WTC11 (cell line): ENCODE results near the gene ATRX. TPM values are rescaled to one million over a fixed set of nuclear protein-coding genes. Genes with fewer than 3 reads are reported as not detected.
"Not testable (repeated sequence)": the region's sequence is repeated elsewhere in the genome, so short reads cannot be mapped to it uniquely, and the experiment has no call there.

Source experiments
- ATAC-seq: fragments of 200-7000 bp; cut with Tn5 transposase; 2 replicates; pipeline ENCODE4 v1.10.0; 2021; ENCODE audit warnings: mild to moderate bottlenecking, moderate library complexity
- Bru-seq: library from RNA; stranded (reverse); fragments of 400-500 nt; gene quantifications from one replicate; lab custom pipeline; 2021; lab: Mats Ljungman, UMichigan
- CTCF ChIA-PET: fragments of 300-600 bp; sonication (Branson Sonifier 250); formaldehyde crosslinking; loops from one replicate; lab custom pipeline; 2021; ENCODE audit warnings: antibody characterized with exemption; lab: Charles Lee
- POLR2A ChIA-PET: fragments of 350-600 bp; sonication (Branson Sonifier 250); formaldehyde crosslinking; loops from one replicate; lab custom pipeline; 2021; ENCODE audit warnings: antibody characterized with exemption; lab: Charles Lee
- DNase-seq: peaks from one replicate; pipeline ENCODE4 v3.0.0; 2021; ENCODE audit warnings: low spot score
- H3K27ac Mint-ChIP-seq: 2 replicates; pipeline ENCODE4 v1.8.0; 2021; ENCODE audit warnings: mixed read lengths
- H3K27me3 Mint-ChIP-seq: 2 replicates; pipeline ENCODE4 v1.8.0; 2021; ENCODE audit warnings: low read depth, mild to moderate bottlenecking, moderate library complexity, mixed read lengths
- H3K36me3 Mint-ChIP-seq: 2 replicates; pipeline ENCODE4 v1.8.0; 2021; ENCODE audit warnings: mixed read lengths
- H3K4me1 Mint-ChIP-seq: 2 replicates; pipeline ENCODE4 v1.8.0; 2022; ENCODE audit warnings: mixed read lengths
- H3K4me3 Mint-ChIP-seq: 2 replicates; pipeline ENCODE4 v1.8.0; 2021; ENCODE audit warnings: mild to moderate bottlenecking, moderate library complexity, mixed read lengths
- H3K9me3 Mint-ChIP-seq: 2 replicates; pipeline ENCODE4 v1.8.0; 2021; ENCODE audit warnings: mixed read lengths
- ATF1 ChIP-seq: sonication (generic); formaldehyde crosslinking; IDR thresholded peaks from 2 replicates; pipeline ENCODE4 v1.8.1; 2023; ENCODE audit warnings: mild to moderate bottlenecking, moderate library complexity, missing genetic modification reagents
- EMX1 ChIP-seq: fragments of 250-450 bp; sonication (Bioruptor Pico); IDR thresholded peaks from 2 replicates; pipeline ENCODE4 v1.8.0; 2021; ENCODE audit warnings: mild to moderate bottlenecking
- NFYB ChIP-seq: sonication (generic); formaldehyde crosslinking; conservative IDR thresholded peaks from 2 replicates; pipeline ENCODE4 v1.8.0; 2022; ENCODE audit warnings: low read depth, missing genetic modification reagents
- NR2C2 ChIP-seq: sonication (generic); formaldehyde crosslinking; IDR thresholded peaks from 2 replicates; pipeline ENCODE4 v1.8.0; 2022; ENCODE audit warnings: mild to moderate bottlenecking, missing genetic modification reagents
- ZNF121 ChIP-seq: sonication (generic); formaldehyde crosslinking; IDR thresholded peaks from 2 replicates; pipeline ENCODE4 v1.8.0; 2023; ENCODE audit warnings: missing genetic modification reagents
- ZNF219 ChIP-seq: sonication (generic); formaldehyde crosslinking; IDR thresholded peaks from 2 replicates; pipeline ENCODE4 v1.8.0; 2023; ENCODE audit warnings: missing genetic modification reagents, mild to moderate bottlenecking, borderline replicate concordance
- ZNF416 ChIP-seq: fragments of 250-450 bp; sonication (Bioruptor Pico); IDR thresholded peaks from 2 replicates; pipeline ENCODE4 v1.9.0; 2021; ENCODE audit warnings: mild to moderate bottlenecking, inconsistent platforms
- ZNF671 ChIP-seq: fragments of 250-450 bp; sonication (Bioruptor Pico); IDR thresholded peaks from 2 replicates; pipeline ENCODE4 v1.8.0; 2021; ENCODE audit warnings: mild to moderate bottlenecking
- long read RNA-seq, 3 experiments: library from RNA in 1 of 3; library from capped mRNA in 1 of 3; library from polyadenylated mRNA in 1 of 3; unstranded in 2 of 3; stranded (forward) in 1 of 3; transcript quantifications; one replicate each; pipeline ENCODE4 v2.0.0, GENCODE V29; 2021
- total RNA-seq: library from RNA; stranded (reverse); gene quantifications from 3 replicates; pipeline ENCODE4 v1.2.3, GENCODE V29; 2021
- TF ChIP-seq, protein P1 (sequence below): sonication (generic); formaldehyde crosslinking; IDR thresholded peaks from 2 replicates; pipeline ENCODE4 v1.8.0; 2022; ENCODE audit warnings: mild to moderate bottlenecking, missing genetic modification reagents
- TF ChIP-seq, protein P2 (sequence below): sonication (generic); formaldehyde crosslinking; IDR thresholded peaks from 2 replicates; pipeline ENCODE4 v1.8.1; 2022; ENCODE audit warnings: mild to moderate bottlenecking, moderate library complexity, missing genetic modification reagents
- TF ChIP-seq, protein P3 (sequence below): sonication (generic); formaldehyde crosslinking; IDR thresholded peaks from 2 replicates; pipeline ENCODE4 v1.8.1; 2022; ENCODE audit warnings: low read depth, missing genetic modification reagents, borderline replicate concordance
- TF ChIP-seq, protein P4 (sequence below): fragments of 250-450 bp; sonication (Bioruptor Pico); IDR thresholded peaks from 2 replicates; pipeline ENCODE4 v1.9.0; 2021; ENCODE audit warnings: moderate library complexity, mild to moderate bottlenecking, inconsistent platforms, borderline replicate concordance
- TF ChIP-seq, protein P5 (sequence below): fragments of 200-600 bp; IDR thresholded peaks from 2 replicates; pipeline ENCODE4 v1.8.0; 2022; ENCODE audit warnings: antibody characterized with exemption
- TF ChIP-seq, protein P6 (sequence below): sonication (generic); formaldehyde crosslinking; conservative IDR thresholded peaks from 2 replicates; pipeline ENCODE4 v1.8.1; 2022; ENCODE audit warnings: mild to moderate bottlenecking, missing genetic modification reagents

ATRX gene, protein sequence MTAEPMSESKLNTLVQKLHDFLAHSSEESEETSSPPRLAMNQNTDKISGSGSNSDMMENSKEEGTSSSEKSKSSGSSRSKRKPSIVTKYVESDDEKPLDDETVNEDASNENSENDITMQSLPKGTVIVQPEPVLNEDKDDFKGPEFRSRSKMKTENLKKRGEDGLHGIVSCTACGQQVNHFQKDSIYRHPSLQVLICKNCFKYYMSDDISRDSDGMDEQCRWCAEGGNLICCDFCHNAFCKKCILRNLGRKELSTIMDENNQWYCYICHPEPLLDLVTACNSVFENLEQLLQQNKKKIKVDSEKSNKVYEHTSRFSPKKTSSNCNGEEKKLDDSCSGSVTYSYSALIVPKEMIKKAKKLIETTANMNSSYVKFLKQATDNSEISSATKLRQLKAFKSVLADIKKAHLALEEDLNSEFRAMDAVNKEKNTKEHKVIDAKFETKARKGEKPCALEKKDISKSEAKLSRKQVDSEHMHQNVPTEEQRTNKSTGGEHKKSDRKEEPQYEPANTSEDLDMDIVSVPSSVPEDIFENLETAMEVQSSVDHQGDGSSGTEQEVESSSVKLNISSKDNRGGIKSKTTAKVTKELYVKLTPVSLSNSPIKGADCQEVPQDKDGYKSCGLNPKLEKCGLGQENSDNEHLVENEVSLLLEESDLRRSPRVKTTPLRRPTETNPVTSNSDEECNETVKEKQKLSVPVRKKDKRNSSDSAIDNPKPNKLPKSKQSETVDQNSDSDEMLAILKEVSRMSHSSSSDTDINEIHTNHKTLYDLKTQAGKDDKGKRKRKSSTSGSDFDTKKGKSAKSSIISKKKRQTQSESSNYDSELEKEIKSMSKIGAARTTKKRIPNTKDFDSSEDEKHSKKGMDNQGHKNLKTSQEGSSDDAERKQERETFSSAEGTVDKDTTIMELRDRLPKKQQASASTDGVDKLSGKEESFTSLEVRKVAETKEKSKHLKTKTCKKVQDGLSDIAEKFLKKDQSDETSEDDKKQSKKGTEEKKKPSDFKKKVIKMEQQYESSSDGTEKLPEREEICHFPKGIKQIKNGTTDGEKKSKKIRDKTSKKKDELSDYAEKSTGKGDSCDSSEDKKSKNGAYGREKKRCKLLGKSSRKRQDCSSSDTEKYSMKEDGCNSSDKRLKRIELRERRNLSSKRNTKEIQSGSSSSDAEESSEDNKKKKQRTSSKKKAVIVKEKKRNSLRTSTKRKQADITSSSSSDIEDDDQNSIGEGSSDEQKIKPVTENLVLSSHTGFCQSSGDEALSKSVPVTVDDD (N-terminal part only)
- total RNA-seq (79.7 to 96.6 TPM (median 84.3 TPM) in 3 replicates), Bru-seq, nascent RNA (percentile 83 among the genes with signal in this experiment)
- long read RNA-seq, experiment 1, full-length matches to known transcripts: 11 of 153 reads
- long read RNA-seq, experiment 1, partial matches to known transcripts: 98 of 153 reads
- long read RNA-seq, experiment 1, other reads (novel, unspliced or antisense): 44 of 153 reads
- long read RNA-seq, experiment 2, full-length matches to known transcripts: 6 of 54 reads
- long read RNA-seq, experiment 2, partial matches to known transcripts: 12 of 54 reads
- long read RNA-seq, experiment 2, other reads (novel, unspliced or antisense): 36 of 54 reads
- long read RNA-seq, experiment 3, partial matches to known transcripts: 7 of 10 reads
- long read RNA-seq, experiment 3, other reads (novel, unspliced or antisense): 2 of 10 reads

DNA sequence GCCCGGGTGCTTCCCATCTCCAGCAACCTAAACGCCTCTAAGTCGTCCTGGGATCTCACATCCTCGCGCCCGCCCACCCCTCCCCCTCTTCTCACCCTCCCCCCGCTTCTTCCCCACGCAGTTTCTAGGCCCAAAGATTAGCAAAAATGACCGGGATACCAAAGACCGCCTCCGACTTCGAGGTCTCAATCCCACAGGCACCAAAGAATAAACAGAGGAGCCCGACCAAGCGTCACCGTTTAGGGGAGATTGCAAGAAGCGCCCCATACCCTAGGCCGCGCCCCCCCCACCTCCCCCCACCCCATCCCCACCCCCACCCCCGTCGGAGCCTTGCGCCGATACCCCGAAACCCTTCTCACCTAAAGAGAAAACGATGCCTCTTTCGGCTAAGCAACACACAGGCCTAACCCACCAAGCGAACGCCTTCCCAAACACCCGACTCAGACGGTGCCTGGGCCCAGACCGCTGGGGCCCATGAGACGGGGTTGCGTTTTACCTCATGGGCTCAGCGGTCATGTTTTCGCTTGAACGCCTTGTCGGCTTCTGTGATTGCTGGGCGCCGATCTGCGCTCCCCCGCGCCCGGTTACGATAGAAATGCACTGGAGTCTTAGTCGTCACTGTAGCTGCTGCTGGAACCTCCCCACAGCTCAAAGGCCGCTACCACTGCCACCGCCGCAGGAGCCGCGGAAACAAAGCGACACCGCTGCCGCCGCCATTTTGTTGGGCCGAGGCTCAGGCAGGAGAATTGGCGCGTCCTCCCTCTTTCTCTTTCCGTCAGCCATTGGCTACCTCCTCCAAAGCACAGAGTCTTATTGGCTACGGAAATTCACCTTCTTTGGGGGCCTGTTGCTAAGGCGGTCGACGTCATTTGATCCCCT, at the start of gene ATRX:
Gene ATRX, minus strand, starts transcription at position 731 of the 879 bp plus-strand sequence. Its CDS starts 215 bp downstream, at position 516.
- peak; percentile 98 for ATAC-seq
- H3K36me3 Mint-ChIP-seq: no peaks in the 10 kb centered on the region
- POLR2A ChIA-PET: no interaction called here

DNA sequence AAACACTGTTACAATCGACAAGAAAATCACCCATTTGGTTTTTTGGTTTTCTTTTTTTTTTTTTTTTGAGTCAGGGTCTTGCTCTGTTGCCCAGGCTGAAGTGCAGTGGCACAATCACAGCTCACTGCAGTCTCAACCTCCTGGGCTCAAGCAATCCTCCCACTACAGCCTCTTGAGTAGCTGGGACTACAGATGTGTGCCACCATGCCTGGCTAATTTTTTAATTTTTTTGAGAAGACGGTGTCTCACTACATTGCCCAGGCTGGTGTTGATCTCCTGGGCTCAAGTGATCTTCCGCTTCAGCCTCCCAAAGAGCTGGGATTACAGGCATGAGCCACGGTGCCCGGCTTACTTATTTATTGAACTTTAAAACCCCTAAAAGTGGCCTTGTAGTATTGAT, 45.5 kb upstream of the ATRX start:
- ATAC-seq, H3K36me3 Mint-ChIP-seq, H3K4me3 Mint-ChIP-seq, DNase-seq, POLR2A ChIA-PET, CTCF ChIA-PET, H3K27me3 Mint-ChIP-seq, H3K4me1 Mint-ChIP-seq, H3K9me3 Mint-ChIP-seq, H3K27ac Mint-ChIP-seq: not testable (repeated sequence)

More for the DNA sequence above, at the start of gene ATRX:
- CTCF ChIA-PET: no interaction called here
- Mint-ChIP-seq H3K9me3 (no peaks in the 10 kb centered on the region), H3K4me3 (peak within 1 kb of the TSS; percentile 97), H3K27me3 (no peaks in the 10 kb centered on the region; the same call in 1 of the 2 replicates), H3K27ac (peak within 1 kb of the TSS; percentile 100), H3K4me1 (peaks cover 19% of the 10 kb centered on the region)
- DNase-seq: peak; percentile 64
- TF ChIP-seq, protein P1, sequence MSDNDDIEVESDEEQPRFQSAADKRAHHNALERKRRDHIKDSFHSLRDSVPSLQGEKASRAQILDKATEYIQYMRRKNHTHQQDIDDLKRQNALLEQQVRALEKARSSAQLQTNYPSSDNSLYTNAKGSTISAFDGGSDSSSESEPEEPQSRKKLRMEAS (CRISPR knock-in tag): peak; percentile 50; the same call in 1 of the 2 replicates
- TF ChIP-seq NFYB (CRISPR knock-in tag): peak; percentile 34; the same call in 1 of the 2 replicates
- TF ChIP-seq ZNF416 (CRISPR knock-in tag): peak; percentile 48; the same call in 1 of the 2 replicates
- no peak for TF ChIP-seq ZNF219 (CRISPR knock-in tag)
- TF ChIP-seq, protein P2, sequence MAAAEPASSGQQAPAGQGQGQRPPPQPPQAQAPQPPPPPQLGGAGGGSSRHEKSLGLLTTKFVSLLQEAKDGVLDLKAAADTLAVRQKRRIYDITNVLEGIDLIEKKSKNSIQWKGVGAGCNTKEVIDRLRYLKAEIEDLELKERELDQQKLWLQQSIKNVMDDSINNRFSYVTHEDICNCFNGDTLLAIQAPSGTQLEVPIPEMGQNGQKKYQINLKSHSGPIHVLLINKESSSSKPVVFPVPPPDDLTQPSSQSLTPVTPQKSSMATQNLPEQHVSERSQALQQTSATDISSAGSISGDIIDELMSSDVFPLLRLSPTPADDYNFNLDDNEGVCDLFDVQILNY (CRISPR knock-in tag): peak; percentile 40; the same call in 1 of the 2 replicates

DNA sequence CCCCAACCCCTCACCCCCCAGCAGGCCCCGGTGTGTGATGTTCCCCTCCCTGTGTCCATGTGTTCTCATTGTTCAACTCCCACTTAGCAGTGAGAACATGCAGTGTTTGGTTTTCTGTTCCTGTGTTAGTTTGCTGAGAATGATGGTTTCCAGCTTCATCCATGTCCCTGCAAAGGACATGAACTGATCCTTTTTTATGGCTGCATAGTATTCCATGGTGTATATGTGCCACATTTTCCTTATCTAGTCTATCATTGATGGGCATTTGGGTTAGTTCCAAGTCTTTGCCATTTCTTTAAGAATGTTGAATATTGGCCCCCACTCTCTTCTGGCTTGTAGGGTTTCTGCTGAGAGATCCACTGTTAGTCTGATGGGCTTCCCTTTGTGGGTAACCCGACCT, 36.0 kb upstream of the ATRX start:
- H3K27me3 Mint-ChIP-seq, ATAC-seq, POLR2A ChIA-PET, CTCF ChIA-PET, DNase-seq, H3K4me3 Mint-ChIP-seq, H3K27ac Mint-ChIP-seq, H3K4me1 Mint-ChIP-seq: not testable (repeated sequence)
- H3K36me3 Mint-ChIP-seq: peaks cover 28% of the 10 kb centered on the region
- peaks cover 19% of the 10 kb centered on the region for H3K9me3 Mint-ChIP-seq

DNA sequence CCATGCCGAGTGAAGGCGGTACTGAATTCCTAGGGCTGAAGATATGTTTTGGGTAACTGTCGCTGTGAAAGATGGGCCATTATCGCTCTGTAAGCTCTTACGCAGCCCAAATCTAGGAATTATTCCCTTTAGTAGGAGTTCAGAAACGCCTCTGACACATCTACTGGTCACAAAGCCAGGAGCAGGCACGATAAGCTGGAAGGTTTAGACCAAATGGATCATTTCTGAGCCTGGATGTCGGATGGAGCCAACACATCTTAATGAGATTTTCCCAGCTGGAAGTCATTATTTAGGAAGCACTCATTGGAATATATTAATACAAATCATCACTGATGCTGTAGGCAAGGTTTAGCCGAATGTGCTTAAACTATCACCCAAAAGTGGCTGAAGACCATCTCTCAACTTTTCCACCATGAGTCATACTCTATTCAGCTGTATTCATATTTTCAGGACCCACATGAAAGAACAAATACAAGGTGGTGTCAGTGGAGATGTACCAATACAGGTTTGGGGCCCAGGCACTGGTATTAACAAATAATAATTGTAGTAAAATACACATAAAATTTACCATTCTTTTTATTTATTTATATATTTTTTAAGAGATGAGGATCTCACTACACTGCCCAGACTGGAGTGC, 34.2 kb upstream of the ATRX start:
- H3K4me1 Mint-ChIP-seq: no peaks in the 10 kb centered on the region
- TF ChIP-seq EMX1 (CRISPR knock-in tag) (no peak), ATF1 (CRISPR knock-in tag) (no peak), ZNF671 (CRISPR knock-in tag) (no peak), NR2C2 (CRISPR knock-in tag) (no peak), ZNF121 (CRISPR knock-in tag) (no peak)
- TF ChIP-seq, protein P3, sequence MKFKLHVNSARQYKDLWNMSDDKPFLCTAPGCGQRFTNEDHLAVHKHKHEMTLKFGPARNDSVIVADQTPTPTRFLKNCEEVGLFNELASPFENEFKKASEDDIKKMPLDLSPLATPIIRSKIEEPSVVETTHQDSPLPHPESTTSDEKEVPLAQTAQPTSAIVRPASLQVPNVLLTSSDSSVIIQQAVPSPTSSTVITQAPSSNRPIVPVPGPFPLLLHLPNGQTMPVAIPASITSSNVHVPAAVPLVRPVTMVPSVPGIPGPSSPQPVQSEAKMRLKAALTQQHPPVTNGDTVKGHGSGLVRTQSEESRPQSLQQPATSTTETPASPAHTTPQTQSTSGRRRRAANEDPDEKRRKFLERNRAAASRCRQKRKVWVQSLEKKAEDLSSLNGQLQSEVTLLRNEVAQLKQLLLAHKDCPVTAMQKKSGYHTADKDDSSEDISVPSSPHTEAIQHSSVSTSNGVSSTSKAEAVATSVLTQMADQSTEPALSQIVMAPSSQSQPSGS: no peak
- TF ChIP-seq, protein P4, sequence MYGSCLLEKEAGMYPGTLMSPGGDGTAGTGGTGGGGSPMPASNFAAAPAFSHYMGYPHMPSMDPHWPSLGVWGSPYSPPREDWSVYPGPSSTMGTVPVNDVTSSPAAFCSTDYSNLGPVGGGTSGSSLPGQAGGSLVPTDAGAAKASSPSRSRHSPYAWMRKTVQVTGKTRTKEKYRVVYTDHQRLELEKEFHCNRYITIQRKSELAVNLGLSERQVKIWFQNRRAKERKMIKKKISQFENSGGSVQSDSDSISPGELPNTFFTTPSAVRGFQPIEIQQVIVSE (CRISPR knock-in tag): no peak
- TF ChIP-seq, protein P5, sequence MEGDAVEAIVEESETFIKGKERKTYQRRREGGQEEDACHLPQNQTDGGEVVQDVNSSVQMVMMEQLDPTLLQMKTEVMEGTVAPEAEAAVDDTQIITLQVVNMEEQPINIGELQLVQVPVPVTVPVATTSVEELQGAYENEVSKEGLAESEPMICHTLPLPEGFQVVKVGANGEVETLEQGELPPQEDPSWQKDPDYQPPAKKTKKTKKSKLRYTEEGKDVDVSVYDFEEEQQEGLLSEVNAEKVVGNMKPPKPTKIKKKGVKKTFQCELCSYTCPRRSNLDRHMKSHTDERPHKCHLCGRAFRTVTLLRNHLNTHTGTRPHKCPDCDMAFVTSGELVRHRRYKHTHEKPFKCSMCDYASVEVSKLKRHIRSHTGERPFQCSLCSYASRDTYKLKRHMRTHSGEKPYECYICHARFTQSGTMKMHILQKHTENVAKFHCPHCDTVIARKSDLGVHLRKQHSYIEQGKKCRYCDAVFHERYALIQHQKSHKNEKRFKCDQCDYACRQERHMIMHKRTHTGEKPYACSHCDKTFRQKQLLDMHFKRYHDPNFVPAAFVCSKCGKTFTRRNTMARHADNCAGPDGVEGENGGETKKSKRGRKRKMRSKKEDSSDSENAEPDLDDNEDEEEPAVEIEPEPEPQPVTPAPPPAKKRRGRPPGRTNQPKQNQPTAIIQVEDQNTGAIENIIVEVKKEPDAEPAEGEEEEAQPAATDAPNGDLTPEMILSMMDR: no peak
- TF ChIP-seq, protein P6, sequence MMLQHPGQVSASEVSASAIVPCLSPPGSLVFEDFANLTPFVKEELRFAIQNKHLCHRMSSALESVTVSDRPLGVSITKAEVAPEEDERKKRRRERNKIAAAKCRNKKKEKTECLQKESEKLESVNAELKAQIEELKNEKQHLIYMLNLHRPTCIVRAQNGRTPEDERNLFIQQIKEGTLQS: no peak
- H3K27ac Mint-ChIP-seq: no peak overlapping the region
- no peaks in the 10 kb centered on the region for H3K27me3 Mint-ChIP-seq
- peaks cover 17% of the 10 kb centered on the region for H3K9me3 Mint-ChIP-seq
- ATAC-seq (no peak), DNase-seq (no peak)
- H3K36me3 Mint-ChIP-seq: peaks cover 25% of the 10 kb centered on the region
- CTCF ChIA-PET: no interaction called here
- POLR2A ChIA-PET: no interaction called here
- no peak overlapping the region for H3K4me3 Mint-ChIP-seq
